OCI-LY3 (cell line): Measurements from ENCODE around the gene CCDC6.

ENCODE experiments used
- EZH2phosphoT487 ChIP-seq: fragments of 200-600 bp; shearing (Covaris generic); IDR thresholded peaks from 2 replicates; pipeline ENCODE4 v1.6.1; 2018; ENCODE audit warnings: antibody characterized with exemption, mixed run types, low read depth
- TF ChIP-seq, protein P1 (sequence below): fragments of 200-600, 300-600 bp; sonication (generic); IDR thresholded peaks from 2 replicates; pipeline ENCODE4 v1.5.1; 2014; ENCODE audit warnings: antibody characterized with exemption, low read length, low read depth

DNA sequence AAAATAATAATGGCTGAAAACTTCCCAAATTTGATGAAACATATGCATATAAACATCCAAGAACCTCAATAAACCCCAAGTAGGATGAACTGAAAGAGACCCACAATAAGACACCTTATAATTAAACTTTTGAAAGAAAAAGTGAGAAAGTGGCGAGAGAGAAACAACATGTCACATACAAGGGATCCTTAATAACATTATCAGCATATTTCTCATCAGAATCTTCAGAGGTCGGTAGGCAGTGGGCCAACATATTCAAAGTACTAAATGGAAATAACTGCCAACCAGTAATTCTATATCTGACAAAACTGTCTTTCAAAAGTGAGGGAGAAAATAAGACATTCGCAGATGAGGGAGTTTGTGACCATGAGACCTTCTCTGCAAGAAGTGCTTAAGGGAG, 16.6 kb upstream of the CCDC6 start:
- TF ChIP-seq, protein P1, sequence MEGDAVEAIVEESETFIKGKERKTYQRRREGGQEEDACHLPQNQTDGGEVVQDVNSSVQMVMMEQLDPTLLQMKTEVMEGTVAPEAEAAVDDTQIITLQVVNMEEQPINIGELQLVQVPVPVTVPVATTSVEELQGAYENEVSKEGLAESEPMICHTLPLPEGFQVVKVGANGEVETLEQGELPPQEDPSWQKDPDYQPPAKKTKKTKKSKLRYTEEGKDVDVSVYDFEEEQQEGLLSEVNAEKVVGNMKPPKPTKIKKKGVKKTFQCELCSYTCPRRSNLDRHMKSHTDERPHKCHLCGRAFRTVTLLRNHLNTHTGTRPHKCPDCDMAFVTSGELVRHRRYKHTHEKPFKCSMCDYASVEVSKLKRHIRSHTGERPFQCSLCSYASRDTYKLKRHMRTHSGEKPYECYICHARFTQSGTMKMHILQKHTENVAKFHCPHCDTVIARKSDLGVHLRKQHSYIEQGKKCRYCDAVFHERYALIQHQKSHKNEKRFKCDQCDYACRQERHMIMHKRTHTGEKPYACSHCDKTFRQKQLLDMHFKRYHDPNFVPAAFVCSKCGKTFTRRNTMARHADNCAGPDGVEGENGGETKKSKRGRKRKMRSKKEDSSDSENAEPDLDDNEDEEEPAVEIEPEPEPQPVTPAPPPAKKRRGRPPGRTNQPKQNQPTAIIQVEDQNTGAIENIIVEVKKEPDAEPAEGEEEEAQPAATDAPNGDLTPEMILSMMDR = no peak
- no peak for TF ChIP-seq EZH2phosphoT487
